MM.1S (cell line): Measurements from ENCODE around the gene NAPA.

Source experiments
- CTCF ChIP-seq: fragments of 300-600 bp; sonication (generic); IDR thresholded peaks from 2 replicates; pipeline ENCODE4 v1.5.1; 2016; ENCODE audit warnings: antibody characterized with exemption, low read length, mixed read lengths
- EZH2phosphoT487 ChIP-seq: fragments of 300-600 bp; sonication (generic); IDR thresholded peaks from 2 replicates; pipeline ENCODE4 v1.6.1; 2018; ENCODE audit warnings: antibody characterized with exemption, low read length

- TF ChIP-seq EZH2phosphoT487 = no peak
- no peak for TF ChIP-seq CTCF
Measured at GRCh38 chr19:47521473-47522180, 6.8 kb upstream of the NAPA start.
